IMR-90 (cell line): ENCODE data around the gene ZKSCAN7. TPM values are rescaled to one million over a fixed set of nuclear protein-coding genes. Genes with fewer than 3 reads are reported as not detected.

ENCODE experiments used
- ATAC-seq: fragments of 200-7000 bp; cut with Tn5 transposase; 2 replicates; pipeline ENCODE4 v1.9.1; 2020; ENCODE audit warnings: low read depth, mild to moderate bottlenecking, moderate library complexity
- BruUV-seq: library from RNA; stranded (reverse); fragments of 400-500 nt; replicated peaks from 2 replicates; lab custom pipeline; 2021; lab: Mats Ljungman, UMichigan
- CTCF ChIA-PET: fragments of 300-600 bp; formaldehyde crosslinking; extraction: SDS; loops from one replicate; lab custom pipeline; 2021; ENCODE audit warnings: antibody characterized with exemption; lab: Yijun Ruan, JAX
- POLR2A ChIA-PET: fragments of 300-600 bp; sonication (Branson Sonifier 250); formaldehyde crosslinking; loops from one replicate; lab custom pipeline; 2022; ENCODE audit warnings: antibody characterized with exemption; ENCODE audit not compliant: unreplicated experiment; lab: Charles Lee
- DNase-seq: peaks from one replicate; pipeline ENCODE4 v3.0.0; 2013
- H2AFZ ChIP-seq: replicated peaks from 2 replicates; pipeline ENCODE3; 2013; ENCODE audit warnings: low read length, mild to moderate bottlenecking; ENCODE audit not compliant: poor library complexity
- H2AK5ac ChIP-seq: 2 replicates; pipeline ENCODE4 v1.6.1; 2013; ENCODE audit warnings: low read depth, low read length, inconsistent platforms
- H2AK9ac ChIP-seq: replicated peaks from 2 replicates; pipeline ENCODE3; 2013; ENCODE audit warnings: mild to moderate bottlenecking, low read depth, low read length, moderate library complexity; ENCODE audit not compliant: poor library complexity
- H2BK120ac ChIP-seq: 2 replicates; pipeline ENCODE4 v1.6.1; 2013; ENCODE audit warnings: low read depth, low read length, inconsistent platforms
- H2BK15ac ChIP-seq: 3 replicates; pipeline ENCODE4 v1.6.1; 2013; ENCODE audit warnings: low read depth, low read length, inconsistent platforms
- H2BK20ac ChIP-seq: 2 replicates; pipeline ENCODE4 v1.6.1; 2013; ENCODE audit warnings: low read depth, mild to moderate bottlenecking, inconsistent platforms, low read length, moderate library complexity
- H2BK5ac ChIP-seq: 2 replicates; pipeline ENCODE4 v1.6.1; 2013; ENCODE audit warnings: mild to moderate bottlenecking, low read depth, low read length, inconsistent platforms; ENCODE audit not compliant: poor library complexity, severe bottlenecking
- H3K14ac ChIP-seq: replicated peaks from 2 replicates; pipeline ENCODE4 v1.6.1; 2013; ENCODE audit warnings: low read depth, low read length, inconsistent platforms
- H3K18ac ChIP-seq: 2 replicates; pipeline ENCODE4 v1.6.1; 2013; ENCODE audit warnings: low read depth, low read length, control low read depth
- H3K23ac ChIP-seq: 2 replicates; pipeline ENCODE4 v1.6.1; 2013; ENCODE audit warnings: low read depth, low read length, inconsistent platforms
- H3K27ac ChIP-seq: 2 replicates; pipeline ENCODE4 v1.5.1; 2013; ENCODE audit warnings: mild to moderate bottlenecking, control low read depth, low read length; ENCODE audit not compliant: insufficient read depth
- H3K27me3 ChIP-seq: 2 replicates; pipeline ENCODE4 v1.6.1; 2013; ENCODE audit warnings: low read length; ENCODE audit not compliant: control insufficient read depth, insufficient read depth
- H3K36me3 ChIP-seq: 2 replicates; pipeline ENCODE4 v1.6.1; 2013; ENCODE audit warnings: low read length, mixed read lengths; ENCODE audit not compliant: control insufficient read depth, insufficient read depth
- H3K4ac ChIP-seq: 2 replicates; pipeline ENCODE4 v1.6.1; 2013; ENCODE audit warnings: low read depth, low read length, inconsistent platforms
- H3K4me1 ChIP-seq: 2 replicates; pipeline ENCODE4 v1.6.1; 2013; ENCODE audit warnings: low read length, mixed read lengths; ENCODE audit not compliant: control insufficient read depth, insufficient read depth
- H3K4me2 ChIP-seq: 2 replicates; pipeline ENCODE4 v1.6.1; 2013; ENCODE audit warnings: low read depth, mild to moderate bottlenecking, control low read depth, low read length, moderate library complexity
- H3K4me3 ChIP-seq: 2 replicates; pipeline ENCODE4 v1.5.1; 2013; ENCODE audit warnings: low read depth, mild to moderate bottlenecking, control low read depth, low read length, moderate library complexity; ENCODE audit not compliant: insufficient read depth
- H3K56ac ChIP-seq: 2 replicates; pipeline ENCODE4 v1.6.1; 2013; ENCODE audit warnings: low read length, inconsistent platforms; ENCODE audit not compliant: insufficient read depth; ENCODE audit errors: extremely low read depth
- H3K79me1 ChIP-seq, 2 experiments: 2 replicates each; pipeline ENCODE4 v1.6.1; 2013; ENCODE audit warnings: low read length in 2 of 2, inconsistent platforms in 1 of 2, low read depth in 1 of 2
- H3K9ac ChIP-seq: 2 replicates; pipeline ENCODE4 v1.6.1; 2013; ENCODE audit warnings: low read depth, low read length, control low read depth
- H3K9me1 ChIP-seq: 2 replicates; pipeline ENCODE4 v1.6.1; 2013; ENCODE audit warnings: low read length, inconsistent platforms; ENCODE audit not compliant: insufficient read depth
- H3K9me3 ChIP-seq: 2 replicates; pipeline ENCODE4 v1.6.1; 2013; ENCODE audit warnings: low read length; ENCODE audit not compliant: control insufficient read depth, insufficient read depth
- H4K20me1 ChIP-seq: 2 replicates; pipeline ENCODE4 v1.6.1; 2013; ENCODE audit warnings: low read length, inconsistent platforms; ENCODE audit not compliant: insufficient read depth
- H4K5ac ChIP-seq: 2 replicates; pipeline ENCODE4 v1.6.1; 2013; ENCODE audit warnings: mild to moderate bottlenecking, low read depth, low read length, control low read depth
- H4K8ac ChIP-seq, 2 experiments: 2 replicates each; pipeline ENCODE4 v1.6.1; 2013; ENCODE audit warnings: low read depth in 2 of 2, low read length in 2 of 2, control low read depth in 1 of 2, inconsistent platforms in 1 of 2
- H4K91ac ChIP-seq: 2 replicates; pipeline ENCODE4 v1.6.1; 2013; ENCODE audit warnings: low read depth, low read length, inconsistent platforms; ENCODE audit not compliant: insufficient read depth
- BHLHE40 ChIP-seq: fragments of 150-350 bp; IDR thresholded peaks from 2 replicates; pipeline ENCODE4 v1.6.1; 2016; ENCODE audit warnings: mild to moderate bottlenecking, low read depth, low read length
- CEBPB ChIP-seq: IDR thresholded peaks from 2 replicates; pipeline ENCODE4 v1.6.1; 2012; ENCODE audit warnings: low read depth, low read length, improper control_type of control experiment
- CHD1 ChIP-seq: IDR thresholded peaks from 2 replicates; pipeline ENCODE4 v1.6.1; 2012; ENCODE audit warnings: low read depth, low read length, improper control_type of control experiment
- FOS ChIP-seq: fragments of 150-350 bp; IDR thresholded peaks from 2 replicates; pipeline ENCODE4 v1.6.1; 2016; ENCODE audit warnings: low read depth, low read length
- MAZ ChIP-seq: IDR thresholded peaks from 2 replicates; pipeline ENCODE4 v1.6.1; 2012; ENCODE audit warnings: low read depth, mild to moderate bottlenecking, low read length, improper control_type of control experiment, moderate library complexity, borderline replicate concordance
- MXI1 ChIP-seq: IDR thresholded peaks from 2 replicates; pipeline ENCODE4 v1.6.1; 2012; ENCODE audit warnings: low read depth, mild to moderate bottlenecking, low read length, moderate library complexity, borderline replicate concordance
- NFE2L2 ChIP-seq: fragments of 150-350 bp; IDR thresholded peaks from 2 replicates; pipeline ENCODE4 v1.6.1; 2016; ENCODE audit warnings: low read depth, mild to moderate bottlenecking, low read length
- POLR2A ChIP-seq: IDR thresholded peaks from 2 replicates; pipeline ENCODE4 v1.6.1; 2012; ENCODE audit warnings: mild to moderate bottlenecking, low read depth, low read length
- RAD21 ChIP-seq: IDR thresholded peaks from 2 replicates; pipeline ENCODE4 v1.6.1; 2012; ENCODE audit warnings: low read length, improper control_type of control experiment
- RCOR1 ChIP-seq: IDR thresholded peaks from 2 replicates; pipeline ENCODE4 v1.6.1; 2012; ENCODE audit warnings: mild to moderate bottlenecking, low read length, improper control_type of control experiment; ENCODE audit not compliant: insufficient replicate concordance
- RFX5 ChIP-seq: IDR thresholded peaks from 2 replicates; pipeline ENCODE4 v1.8.0; 2012; ENCODE audit warnings: low read depth, mild to moderate bottlenecking, low read length, moderate library complexity
- SMC3 ChIP-seq: fragments of 150-350 bp; IDR thresholded peaks from 2 replicates; pipeline ENCODE4 v1.6.1; 2016; ENCODE audit warnings: low read depth, mild to moderate bottlenecking, antibody characterized with exemption, low read length, moderate library complexity
- WGBS, 2 experiments: methylation state at CpG; one replicate each; pipeline versions ENCODE4 v1.1.5 to v1.1.7; 2013; ENCODE audit warnings: missing lambda C conversion rate in 2 of 2; ENCODE audit not compliant: insufficient read length in 1 of 2; ENCODE audit errors: extremely low coverage in 2 of 2; 5-methylcytosine and 5-hydroxymethylcytosine counted together
- dilution Hi-C: fragments of 300-500 bp; cut with HindIII; formaldehyde crosslinking; loops from one replicate; pipeline ENCODE4 v1.14.3; 2018; ENCODE audit warnings: low sequenced_read_pairs; ENCODE audit not compliant: unreplicated experiment
- in situ Hi-C: fragments of 300-500 bp; cut with MboI; formaldehyde crosslinking; loops from 3 replicates; pipeline ENCODE4 v1.14.3; 2019; ENCODE audit warnings: low sequenced_read_pairs, inconsistent platforms, mixed read lengths
- intact Hi-C: fragments of 100-400 bp; cut with micrococcal nuclease; formaldehyde crosslinking; loops from 2 replicates; pipeline ENCODE4 v1.10.0; 2022
- polyA plus RNA-seq, 3 experiments: library from polyadenylated mRNA; depleted of rRNA; stranded (reverse); fragments of >200 nt; gene quantifications; 2 replicates each; pipeline ENCODE4 v1.2.3, GENCODE V29; 2012; ENCODE audit warnings: low replicate concordance in 1 of 3
- total RNA-seq: library from RNA; depleted of rRNA; stranded (reverse); fragments of >200 nt; gene quantifications from 2 replicates; pipeline ENCODE4 v1.2.3, GENCODE V29; 2012
- TF ChIP-seq, protein P1 (sequence below): conservative IDR thresholded peaks from 2 replicates; pipeline ENCODE4 v1.5.1; 2012; ENCODE audit warnings: mild to moderate bottlenecking, low read depth, low read length, improper control_type of control experiment
- TF ChIP-seq, protein P2 (sequence below): fragments of 150-350 bp; IDR thresholded peaks from 2 replicates; pipeline ENCODE4 v1.6.1; 2017; ENCODE audit warnings: mild to moderate bottlenecking, antibody characterized with exemption, low read length, low read depth
- TF ChIP-seq, protein P3 (sequence below): fragments of 150-350 bp; IDR thresholded peaks from 2 replicates; pipeline ENCODE4 v1.6.1; 2016; ENCODE audit warnings: low read depth, mild to moderate bottlenecking, low read length, moderate library complexity, borderline replicate concordance

The ZKSCAN7 gene
- total and polyA plus RNA-seq, 2 of the 4 experiments (the other 2 are of a cell fraction), result 2.6 to 4.7 TPM

DNA sequence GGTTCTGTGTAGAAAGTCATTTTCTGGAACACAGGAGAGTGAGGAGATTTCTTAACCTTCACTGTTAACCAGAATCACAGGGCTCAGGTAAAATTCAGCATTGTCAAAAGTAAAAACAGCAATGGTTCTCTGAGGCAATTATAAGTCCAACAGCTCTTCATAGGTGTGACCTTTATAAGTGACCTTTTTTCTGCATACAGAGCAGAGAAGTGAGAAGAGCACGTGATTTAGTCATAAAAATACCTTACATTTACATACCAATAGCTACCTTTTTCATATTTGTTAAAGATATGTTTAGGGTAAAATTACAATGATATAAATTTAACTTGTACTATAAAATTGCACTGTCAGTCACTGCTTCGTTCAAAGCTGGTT is 36.2 kb upstream of the ZKSCAN7 start:
- no peak overlapping the region for H3K18ac ChIP-seq
- no peak overlapping the region for H2BK120ac ChIP-seq
- no peak overlapping the region for H2BK15ac ChIP-seq
- no peak overlapping the region for H3K14ac ChIP-seq
- H2AK9ac ChIP-seq, result no peak overlapping the region
- ChIA-PET CTCF (no interaction called here), POLR2A (no interaction called here)
- H2BK20ac ChIP-seq, result no peak overlapping the region
- H4K20me1 ChIP-seq, result no peaks in the 10 kb centered on the region
- no peak overlapping the region for H2BK5ac ChIP-seq
- no peaks in the 10 kb centered on the region for H3K9me1 ChIP-seq
- H4K5ac ChIP-seq, result no peak overlapping the region
- H3K23ac ChIP-seq, result no peak overlapping the region; the same call in 1 of the 2 replicates
- in situ Hi-C loops, result no loop called here
- ATAC-seq (no peak), DNase-seq (no peak)
- no peak overlapping the region for H3K4ac ChIP-seq
- intact Hi-C loops, result no loop called here
- TF ChIP-seq FOS, result no peak
- TF ChIP-seq POLR2A, result no peak
- no peak for TF ChIP-seq SMC3
- TF ChIP-seq BHLHE40, result no peak
- TF ChIP-seq, protein P1, sequence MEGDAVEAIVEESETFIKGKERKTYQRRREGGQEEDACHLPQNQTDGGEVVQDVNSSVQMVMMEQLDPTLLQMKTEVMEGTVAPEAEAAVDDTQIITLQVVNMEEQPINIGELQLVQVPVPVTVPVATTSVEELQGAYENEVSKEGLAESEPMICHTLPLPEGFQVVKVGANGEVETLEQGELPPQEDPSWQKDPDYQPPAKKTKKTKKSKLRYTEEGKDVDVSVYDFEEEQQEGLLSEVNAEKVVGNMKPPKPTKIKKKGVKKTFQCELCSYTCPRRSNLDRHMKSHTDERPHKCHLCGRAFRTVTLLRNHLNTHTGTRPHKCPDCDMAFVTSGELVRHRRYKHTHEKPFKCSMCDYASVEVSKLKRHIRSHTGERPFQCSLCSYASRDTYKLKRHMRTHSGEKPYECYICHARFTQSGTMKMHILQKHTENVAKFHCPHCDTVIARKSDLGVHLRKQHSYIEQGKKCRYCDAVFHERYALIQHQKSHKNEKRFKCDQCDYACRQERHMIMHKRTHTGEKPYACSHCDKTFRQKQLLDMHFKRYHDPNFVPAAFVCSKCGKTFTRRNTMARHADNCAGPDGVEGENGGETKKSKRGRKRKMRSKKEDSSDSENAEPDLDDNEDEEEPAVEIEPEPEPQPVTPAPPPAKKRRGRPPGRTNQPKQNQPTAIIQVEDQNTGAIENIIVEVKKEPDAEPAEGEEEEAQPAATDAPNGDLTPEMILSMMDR, result no peak
- TF ChIP-seq, protein P2, sequence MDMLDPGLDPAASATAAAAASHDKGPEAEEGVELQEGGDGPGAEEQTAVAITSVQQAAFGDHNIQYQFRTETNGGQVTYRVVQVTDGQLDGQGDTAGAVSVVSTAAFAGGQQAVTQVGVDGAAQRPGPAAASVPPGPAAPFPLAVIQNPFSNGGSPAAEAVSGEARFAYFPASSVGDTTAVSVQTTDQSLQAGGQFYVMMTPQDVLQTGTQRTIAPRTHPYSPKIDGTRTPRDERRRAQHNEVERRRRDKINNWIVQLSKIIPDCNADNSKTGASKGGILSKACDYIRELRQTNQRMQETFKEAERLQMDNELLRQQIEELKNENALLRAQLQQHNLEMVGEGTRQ, result no peak
- TF ChIP-seq MXI1, result no peak
- no peak for TF ChIP-seq RCOR1
- no peak for TF ChIP-seq CEBPB
- TF ChIP-seq CHD1, result no peak
- no peak for TF ChIP-seq RFX5
- TF ChIP-seq MAZ, result no peak
- TF ChIP-seq RAD21, result no peak
- TF ChIP-seq NFE2L2, result no peak
- TF ChIP-seq, protein P3, sequence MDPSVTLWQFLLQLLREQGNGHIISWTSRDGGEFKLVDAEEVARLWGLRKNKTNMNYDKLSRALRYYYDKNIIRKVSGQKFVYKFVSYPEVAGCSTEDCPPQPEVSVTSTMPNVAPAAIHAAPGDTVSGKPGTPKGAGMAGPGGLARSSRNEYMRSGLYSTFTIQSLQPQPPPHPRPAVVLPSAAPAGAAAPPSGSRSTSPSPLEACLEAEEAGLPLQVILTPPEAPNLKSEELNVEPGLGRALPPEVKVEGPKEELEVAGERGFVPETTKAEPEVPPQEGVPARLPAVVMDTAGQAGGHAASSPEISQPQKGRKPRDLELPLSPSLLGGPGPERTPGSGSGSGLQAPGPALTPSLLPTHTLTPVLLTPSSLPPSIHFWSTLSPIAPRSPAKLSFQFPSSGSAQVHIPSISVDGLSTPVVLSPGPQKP, result no peak
- H2AK5ac ChIP-seq, result no peak overlapping the region
- no peak overlapping the region for H4K91ac ChIP-seq
- H3K79me1 ChIP-seq, result no peaks in the 10 kb centered on the region
- no peak overlapping the region for H2AFZ ChIP-seq
- H3K27ac ChIP-seq, result no peak overlapping the region
- dilution Hi-C loops, result no loop called here
- BruUV-seq, result no TSS peak
- no CpG with 5 or more reads among the region's 2 CpGs for WGBS, 2 experiments
- H3K4me3 ChIP-seq, result no peak overlapping the region
- H3K36me3 ChIP-seq, result no peaks in the 10 kb centered on the region
- no peak overlapping the region for H3K56ac ChIP-seq
- H4K8ac ChIP-seq, result no peak overlapping the region
- no peak overlapping the region for H3K4me2 ChIP-seq
- H3K27me3 ChIP-seq, result peaks cover 2% of the 10 kb centered on the region
- H3K4me1 ChIP-seq, result no peaks in the 10 kb centered on the region
- no peaks in the 10 kb centered on the region for H3K9me3 ChIP-seq
- H3K9ac ChIP-seq, result no peak overlapping the region
